ENCODE measurements around the gene NCAM1.

NCAM1 gene

DNA sequence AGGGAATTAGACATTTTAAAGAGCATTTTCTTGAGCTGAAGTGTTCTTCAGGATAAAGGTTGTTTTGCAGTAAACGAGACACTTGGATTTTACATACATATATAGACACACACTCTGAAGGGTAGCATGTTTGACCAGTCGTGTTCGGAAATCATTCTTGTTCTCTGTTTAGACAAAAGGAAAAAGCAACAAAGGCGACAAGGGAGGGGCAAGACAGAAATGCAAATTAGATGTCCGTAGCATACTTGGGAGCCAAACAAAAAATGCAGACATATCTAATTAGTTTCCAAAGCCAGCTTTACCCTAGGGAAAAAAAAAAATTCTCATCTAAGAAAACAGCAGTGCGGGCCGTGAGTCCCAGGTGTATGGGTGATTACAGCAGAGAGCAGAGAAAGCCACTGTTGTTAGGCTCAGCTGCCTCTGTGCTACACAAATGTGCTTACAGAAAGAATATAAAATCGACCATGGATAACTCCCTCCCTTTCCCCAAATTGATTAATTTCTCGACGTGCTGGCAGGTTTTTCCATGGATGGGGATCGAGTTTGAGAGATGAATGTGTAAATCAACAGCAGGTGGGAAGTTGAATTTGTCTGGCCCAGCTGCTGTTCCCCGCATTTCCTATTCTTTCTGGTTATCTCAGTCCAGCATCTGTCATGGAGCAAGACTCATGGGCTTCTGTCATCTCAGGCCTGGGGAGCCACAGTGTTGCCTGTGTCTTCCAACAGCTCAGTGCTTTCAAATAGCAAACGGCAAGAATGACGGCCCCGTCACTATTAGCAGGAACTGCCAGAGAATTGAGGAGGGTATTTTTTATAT, 176.7 kb downstream of the NCAM1 start:
- DNase-seq (ENCODE audit: low read depth in 1 of 2, low spot score in 1 of 2): no peak

DNA sequence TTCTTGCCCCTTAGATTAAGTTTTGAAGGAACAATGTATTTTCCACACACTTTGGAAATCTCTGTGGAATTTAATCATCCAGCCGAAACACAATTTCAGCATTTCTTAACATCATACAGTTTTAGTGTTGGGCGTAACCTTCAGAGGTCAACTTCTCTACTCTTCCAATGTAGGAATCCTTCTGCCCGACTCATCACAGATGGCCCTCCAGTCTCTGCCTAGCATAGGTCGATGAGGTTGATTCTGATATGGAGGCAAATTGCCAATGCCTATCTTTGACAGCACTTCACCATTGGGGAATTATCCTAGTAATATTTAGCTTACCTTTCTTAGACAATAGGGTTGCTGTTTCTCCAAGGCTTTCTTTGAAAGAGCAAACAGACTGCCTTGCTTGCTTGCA, 177.5 kb downstream of the NCAM1 start:
- no peak overlapping the region for H3K27ac ChIP-seq (replicated peaks)
- no peak for TF ChIP-seq GABPA (IDR thresholded peaks at IDR 0.05; ENCODE audit: low read depth)
- TF ChIP-seq, protein P1, sequence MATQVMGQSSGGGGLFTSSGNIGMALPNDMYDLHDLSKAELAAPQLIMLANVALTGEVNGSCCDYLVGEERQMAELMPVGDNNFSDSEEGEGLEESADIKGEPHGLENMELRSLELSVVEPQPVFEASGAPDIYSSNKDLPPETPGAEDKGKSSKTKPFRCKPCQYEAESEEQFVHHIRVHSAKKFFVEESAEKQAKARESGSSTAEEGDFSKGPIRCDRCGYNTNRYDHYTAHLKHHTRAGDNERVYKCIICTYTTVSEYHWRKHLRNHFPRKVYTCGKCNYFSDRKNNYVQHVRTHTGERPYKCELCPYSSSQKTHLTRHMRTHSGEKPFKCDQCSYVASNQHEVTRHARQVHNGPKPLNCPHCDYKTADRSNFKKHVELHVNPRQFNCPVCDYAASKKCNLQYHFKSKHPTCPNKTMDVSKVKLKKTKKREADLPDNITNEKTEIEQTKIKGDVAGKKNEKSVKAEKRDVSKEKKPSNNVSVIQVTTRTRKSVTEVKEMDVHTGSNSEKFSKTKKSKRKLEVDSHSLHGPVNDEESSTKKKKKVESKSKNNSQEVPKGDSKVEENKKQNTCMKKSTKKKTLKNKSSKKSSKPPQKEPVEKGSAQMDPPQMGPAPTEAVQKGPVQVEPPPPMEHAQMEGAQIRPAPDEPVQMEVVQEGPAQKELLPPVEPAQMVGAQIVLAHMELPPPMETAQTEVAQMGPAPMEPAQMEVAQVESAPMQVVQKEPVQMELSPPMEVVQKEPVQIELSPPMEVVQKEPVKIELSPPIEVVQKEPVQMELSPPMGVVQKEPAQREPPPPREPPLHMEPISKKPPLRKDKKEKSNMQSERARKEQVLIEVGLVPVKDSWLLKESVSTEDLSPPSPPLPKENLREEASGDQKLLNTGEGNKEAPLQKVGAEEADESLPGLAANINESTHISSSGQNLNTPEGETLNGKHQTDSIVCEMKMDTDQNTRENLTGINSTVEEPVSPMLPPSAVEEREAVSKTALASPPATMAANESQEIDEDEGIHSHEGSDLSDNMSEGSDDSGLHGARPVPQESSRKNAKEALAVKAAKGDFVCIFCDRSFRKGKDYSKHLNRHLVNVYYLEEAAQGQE (IDR thresholded peaks at IDR 0.05; ENCODE audit: insufficient replicate concordance, low read depth): no peak
- TF ChIP-seq, protein P2, sequence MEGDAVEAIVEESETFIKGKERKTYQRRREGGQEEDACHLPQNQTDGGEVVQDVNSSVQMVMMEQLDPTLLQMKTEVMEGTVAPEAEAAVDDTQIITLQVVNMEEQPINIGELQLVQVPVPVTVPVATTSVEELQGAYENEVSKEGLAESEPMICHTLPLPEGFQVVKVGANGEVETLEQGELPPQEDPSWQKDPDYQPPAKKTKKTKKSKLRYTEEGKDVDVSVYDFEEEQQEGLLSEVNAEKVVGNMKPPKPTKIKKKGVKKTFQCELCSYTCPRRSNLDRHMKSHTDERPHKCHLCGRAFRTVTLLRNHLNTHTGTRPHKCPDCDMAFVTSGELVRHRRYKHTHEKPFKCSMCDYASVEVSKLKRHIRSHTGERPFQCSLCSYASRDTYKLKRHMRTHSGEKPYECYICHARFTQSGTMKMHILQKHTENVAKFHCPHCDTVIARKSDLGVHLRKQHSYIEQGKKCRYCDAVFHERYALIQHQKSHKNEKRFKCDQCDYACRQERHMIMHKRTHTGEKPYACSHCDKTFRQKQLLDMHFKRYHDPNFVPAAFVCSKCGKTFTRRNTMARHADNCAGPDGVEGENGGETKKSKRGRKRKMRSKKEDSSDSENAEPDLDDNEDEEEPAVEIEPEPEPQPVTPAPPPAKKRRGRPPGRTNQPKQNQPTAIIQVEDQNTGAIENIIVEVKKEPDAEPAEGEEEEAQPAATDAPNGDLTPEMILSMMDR (IDR thresholded peaks at IDR 0.05; ENCODE audit: insufficient read depth, low read length): no peak
- TF ChIP-seq POLR2AphosphoS5 (IDR thresholded peaks at IDR 0.05; ENCODE audit: low read depth): no peak
- no peak for TF ChIP-seq SPI1 (IDR thresholded peaks at IDR 0.05; ENCODE audit: borderline replicate concordance, low read depth)
- H3K27me3 ChIP-seq (ENCODE audit: insufficient read depth, poor library complexity, severe bottlenecking): peaks cover 7% of the 10 kb centered on the region
- DNase-seq (ENCODE audit: low read depth in 1 of 2, low spot score in 1 of 2): no peak
- H3K4me3 ChIP-seq (replicated peaks; ENCODE audit: insufficient read depth, low read length): no peak overlapping the region

More for the DNA sequence above, 176.7 kb downstream of the NCAM1 start:
- Histone ChIP-seq H3K4me3 (replicated peaks; ENCODE audit: insufficient read depth, low read length) (no peak overlapping the region), H3K27ac (replicated peaks) (no peak overlapping the region), H3K27me3 (ENCODE audit: insufficient read depth, poor library complexity, severe bottlenecking) (peaks cover 7% of the 10 kb centered on the region)
- no peak for TF ChIP-seq SPI1 (IDR thresholded peaks at IDR 0.05; ENCODE audit: borderline replicate concordance, low read depth)
- TF ChIP-seq, protein P2 (IDR thresholded peaks at IDR 0.05; ENCODE audit: insufficient read depth, low read length): no peak
- no peak for TF ChIP-seq POLR2AphosphoS5 (IDR thresholded peaks at IDR 0.05; ENCODE audit: low read depth)
- TF ChIP-seq, protein P1 (IDR thresholded peaks at IDR 0.05; ENCODE audit: insufficient replicate concordance, low read depth): no peak
- TF ChIP-seq GABPA (IDR thresholded peaks at IDR 0.05; ENCODE audit: low read depth): no peak

DNA sequence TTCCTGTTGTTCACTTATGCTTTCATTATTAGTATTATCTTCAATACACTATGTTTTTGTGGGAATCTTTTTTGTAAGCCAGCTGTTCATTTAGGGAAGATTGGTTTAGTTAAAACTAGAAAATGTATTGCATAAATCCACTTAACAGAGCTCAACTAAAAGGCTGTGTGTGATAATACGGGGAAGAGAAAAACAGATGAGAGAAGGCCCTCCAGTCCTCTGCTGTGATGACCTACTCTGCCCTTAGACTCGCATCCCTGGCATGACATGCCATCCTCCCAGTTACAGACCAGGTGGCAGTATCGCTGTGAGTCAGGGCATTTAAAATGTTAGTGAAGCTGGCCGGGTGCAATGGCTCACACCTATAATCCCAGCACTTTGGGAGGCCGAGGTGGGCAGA, 179.8 kb downstream of the NCAM1 start:
- no peak overlapping the region for H3K27ac ChIP-seq (replicated peaks)
- no peak for DNase-seq (ENCODE audit: low read depth in 1 of 2, low spot score in 1 of 2)
- no peak overlapping the region for H3K4me3 ChIP-seq (replicated peaks; ENCODE audit: insufficient read depth, low read length)
- H3K27me3 ChIP-seq (ENCODE audit: insufficient read depth, poor library complexity, severe bottlenecking): peaks cover 13% of the 10 kb centered on the region
- TF ChIP-seq POLR2AphosphoS5 (IDR thresholded peaks at IDR 0.05; ENCODE audit: low read depth): no peak
- TF ChIP-seq SPI1 (IDR thresholded peaks at IDR 0.05; ENCODE audit: borderline replicate concordance, low read depth): no peak
- TF ChIP-seq, protein P2 (IDR thresholded peaks at IDR 0.05; ENCODE audit: insufficient read depth, low read length): no peak
- TF ChIP-seq, protein P1 (IDR thresholded peaks at IDR 0.05; ENCODE audit: insufficient replicate concordance, low read depth): no peak
- no peak for TF ChIP-seq GABPA (IDR thresholded peaks at IDR 0.05; ENCODE audit: low read depth)

All from HL-60 (cell line).